H9 (cell line): ENCODE results near the gene UST. TPM values are rescaled to one million over a fixed set of nuclear protein-coding genes. Genes with fewer than 3 reads are reported as not detected.

ENCODE experiments used
- DNase-seq: peaks from one replicate; pipeline ENCODE4 v3.0.0-alpha.2; 2017
- H2AFZ ChIP-seq: one replicate; pipeline ENCODE4 v1.6.1; 2013; ENCODE audit warnings: mild to moderate bottlenecking, low read length, control low read depth, moderate library complexity
- H2AK5ac ChIP-seq: 2 replicates; pipeline ENCODE4 v1.6.1; 2013; ENCODE audit warnings: low read length, control low read depth, mixed read lengths; ENCODE audit not compliant: insufficient read length
- H2BK120ac ChIP-seq: one replicate; pipeline ENCODE4 v1.6.1; 2013; ENCODE audit warnings: low read depth, mild to moderate bottlenecking, low read length, control low read depth, inconsistent platforms; ENCODE audit not compliant: poor library complexity, severe bottlenecking
- H2BK12ac ChIP-seq: 2 replicates; pipeline ENCODE4 v1.6.1; 2013; ENCODE audit warnings: low read length, control low read depth, mixed read lengths, low read depth; ENCODE audit not compliant: insufficient read length
- H2BK15ac ChIP-seq: 2 replicates; pipeline ENCODE4 v1.6.1; 2013; ENCODE audit warnings: low read depth, low read length, control low read depth
- H2BK20ac ChIP-seq: one replicate; pipeline ENCODE4 v1.6.1; 2013; ENCODE audit warnings: low read depth, mild to moderate bottlenecking, low read length, control low read depth, inconsistent platforms; ENCODE audit not compliant: poor library complexity, severe bottlenecking
- H2BK5ac ChIP-seq: 2 replicates; pipeline ENCODE4 v1.6.1; 2013; ENCODE audit warnings: low read length, control low read depth, mixed read lengths; ENCODE audit not compliant: insufficient read length
- H3K14ac ChIP-seq: 2 replicates; pipeline ENCODE4 v1.6.1; 2013; ENCODE audit warnings: low read length, control low read depth; ENCODE audit not compliant: insufficient read depth
- H3K18ac ChIP-seq: 2 replicates; pipeline ENCODE4 v1.6.1; 2013; ENCODE audit warnings: low read depth, mild to moderate bottlenecking, mixed read lengths, low read length, control low read depth; ENCODE audit not compliant: insufficient read length
- H3K23ac ChIP-seq: 2 replicates; pipeline ENCODE4 v1.6.1; 2013; ENCODE audit warnings: low read length, control low read depth, mixed read lengths, low read depth; ENCODE audit not compliant: insufficient read length
- H3K23me2 ChIP-seq: 2 replicates; pipeline ENCODE4 v1.6.1; 2013; ENCODE audit warnings: low read depth, mild to moderate bottlenecking, mixed read lengths, low read length, control low read depth; ENCODE audit not compliant: insufficient read length, poor library complexity, severe bottlenecking
- H3K27ac ChIP-seq: 2 replicates; pipeline ENCODE4 v1.5.1; 2013; ENCODE audit warnings: low read length, control low read depth, mixed read lengths, low read depth; ENCODE audit not compliant: insufficient read length
- H3K27me3 ChIP-seq: 2 replicates; pipeline ENCODE4 v1.6.1; 2013; ENCODE audit warnings: low read length, control low read depth, inconsistent platforms; ENCODE audit not compliant: insufficient read depth
- H3K4ac ChIP-seq: 2 replicates; pipeline ENCODE4 v1.6.1; 2013; ENCODE audit warnings: low read depth, mild to moderate bottlenecking, control low read depth, inconsistent platforms, low read length, moderate library complexity
- H3K4me1 ChIP-seq: 2 replicates; pipeline ENCODE4 v1.6.1; 2013; ENCODE audit warnings: low read length, control low read depth, inconsistent platforms; ENCODE audit not compliant: insufficient read depth
- H3K4me2 ChIP-seq: 2 replicates; pipeline ENCODE4 v1.6.1; 2013; ENCODE audit warnings: low read length, control low read depth, mixed read lengths; ENCODE audit not compliant: insufficient read length, insufficient read depth
- H3K56ac ChIP-seq: 2 replicates; pipeline ENCODE4 v1.6.1; 2013; ENCODE audit warnings: low read depth, mild to moderate bottlenecking, mixed read lengths, low read length, control low read depth; ENCODE audit not compliant: insufficient read length
- H3K79me1 ChIP-seq: 2 replicates; pipeline ENCODE4 v1.6.1; 2013; ENCODE audit warnings: low read depth, mild to moderate bottlenecking, moderate library complexity, low read length, control low read depth, inconsistent platforms; ENCODE audit not compliant: insufficient read depth, poor library complexity, severe bottlenecking
- H3K79me2 ChIP-seq: 2 replicates; pipeline ENCODE4 v1.6.1; 2013; ENCODE audit warnings: low read length, control low read depth, inconsistent platforms; ENCODE audit not compliant: insufficient read depth
- H3K9ac ChIP-seq: 2 replicates; pipeline ENCODE4 v1.6.1; 2013; ENCODE audit warnings: low read length, control low read depth, mixed read lengths; ENCODE audit not compliant: insufficient read length; ENCODE audit errors: extremely low read depth
- H3K9me3 ChIP-seq: one replicate; pipeline ENCODE4 v1.6.1; 2013; ENCODE audit warnings: low read depth, low read length, inconsistent platforms; ENCODE audit not compliant: control insufficient read depth
- H3T11ph ChIP-seq: one replicate; pipeline ENCODE4 v1.6.1; 2013; ENCODE audit warnings: mild to moderate bottlenecking, low read length, control low read depth, inconsistent platforms
- H4K20me1 ChIP-seq: one replicate; pipeline ENCODE4 v1.6.1; 2013; ENCODE audit not compliant: control insufficient read depth, insufficient read length, insufficient read depth
- H4K5ac ChIP-seq: 2 replicates; pipeline ENCODE4 v1.6.1; 2013; ENCODE audit warnings: low read depth, mild to moderate bottlenecking, mixed read lengths, low read length, control low read depth; ENCODE audit not compliant: insufficient read length
- H4K8ac ChIP-seq: replicated peaks from 2 replicates; pipeline ENCODE4 v1.6.1; 2013; ENCODE audit warnings: low read length, control low read depth, mixed read lengths, low read depth; ENCODE audit not compliant: insufficient read length
- H4K91ac ChIP-seq: 2 replicates; pipeline ENCODE4 v1.6.1; 2013; ENCODE audit warnings: low read depth, mild to moderate bottlenecking, moderate library complexity, mixed read lengths, low read length, control low read depth; ENCODE audit not compliant: insufficient read length
- H3K27ac Mint-ChIP-seq, 3 experiments: 2 replicates in 2 of 3; 3 replicates in 1 of 3; pipeline ENCODE4 v1.8.0; 2020 to 2021; ENCODE audit warnings: mixed read lengths in 3 of 3, mild to moderate bottlenecking in 1 of 3, moderate library complexity in 1 of 3
- H3K27me3 Mint-ChIP-seq: 2 replicates; pipeline ENCODE4 v1.8.0; 2021; ENCODE audit warnings: low read depth, mild to moderate bottlenecking, moderate library complexity, mixed read lengths
- H3K36me3 Mint-ChIP-seq, 3 experiments: 2 replicates in 2 of 3; 3 replicates in 1 of 3; pipeline ENCODE4 v1.8.0; 2020 to 2021; ENCODE audit warnings: low read depth in 3 of 3, mixed read lengths in 3 of 3; ENCODE audit not compliant: insufficient read depth in 1 of 3
- H3K4me1 Mint-ChIP-seq, 2 experiments: 2 replicates each; pipeline ENCODE4 v1.8.0; 2020; ENCODE audit warnings: mixed read lengths in 2 of 2
- H3K4me3 Mint-ChIP-seq, 2 experiments: 2 replicates in 1 of 2; 3 replicates in 1 of 2; pipeline ENCODE4 v1.8.0; 2020 to 2021; ENCODE audit warnings: mild to moderate bottlenecking in 2 of 2, mixed read lengths in 2 of 2, moderate library complexity in 1 of 2
- H3K9me3 Mint-ChIP-seq, 2 experiments: 2 replicates in 1 of 2; 3 replicates in 1 of 2; pipeline ENCODE4 v1.8.0; 2020; ENCODE audit warnings: mild to moderate bottlenecking in 2 of 2, mixed read lengths in 2 of 2, moderate library complexity in 1 of 2
- WGBS: extraction: QIAGEN DNeasy Blood & Tissue Kit; methylation state at CpG from one replicate; pipeline ENCODE4 v1.1.7; 2013; ENCODE audit warnings: missing lambda C conversion rate, low lambda C conversion rate, mixed read lengths; ENCODE audit not compliant: insufficient read length; ENCODE audit errors: extremely low coverage; 5-methylcytosine and 5-hydroxymethylcytosine counted together
- total RNA-seq: library from RNA; stranded (reverse); gene quantifications from 2 replicates; pipeline ENCODE4 v1.2.1, GENCODE V29; 2021
- TF ChIP-seq, protein P1 (sequence below): fragments of 200-600 bp; sonication (generic); conservative IDR thresholded peaks from 3 replicates; pipeline ENCODE4 v1.8.0; 2021; ENCODE audit warnings: antibody characterized with exemption, mild to moderate bottlenecking

Gene UST
- total RNA-seq, 1 experiment from 2014 or later = 14.4 TPM

DNA sequence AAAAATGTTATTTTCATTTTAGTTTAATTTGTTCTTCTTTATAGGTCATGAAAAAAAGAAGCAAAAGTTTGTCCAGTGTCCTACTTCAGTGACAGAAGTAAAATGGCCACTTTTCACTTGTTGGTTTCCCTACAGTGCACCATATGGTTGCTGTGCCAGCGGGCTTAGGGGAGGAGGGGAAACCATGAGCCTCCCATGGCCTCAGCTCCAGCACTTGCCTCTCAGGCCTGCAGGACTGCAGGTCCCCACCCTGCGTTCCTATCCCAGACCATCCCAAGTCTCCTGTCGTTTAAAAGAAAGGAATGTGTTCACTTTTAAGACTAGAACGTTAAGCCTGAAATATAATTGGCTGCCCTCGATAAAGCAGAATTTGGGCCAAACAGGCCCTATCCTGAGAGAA lies 360.7 kb downstream of the UST start:
- Histone ChIP-seq H3K23ac (no peak overlapping the region), H3T11ph (no peak overlapping the region), H4K5ac (no peak overlapping the region), H2BK5ac (no peak overlapping the region), H3K14ac (no peak overlapping the region), H3K56ac (no peak overlapping the region), H3K79me1 (no peaks in the 10 kb centered on the region), H2AFZ (no peak overlapping the region), H3K9ac (no peak overlapping the region), H2BK15ac (no peak overlapping the region), H3K18ac (no peak overlapping the region), H4K8ac (no peak overlapping the region), H3K27ac (no peak overlapping the region), H3K4me2 (no peak overlapping the region), H4K20me1 (no peaks in the 10 kb centered on the region), H3K23me2 (no peaks in the 10 kb centered on the region), H3K9me3 (no peaks in the 10 kb centered on the region), H2BK12ac (no peak overlapping the region), H2BK20ac (no peak overlapping the region), H3K4ac (no peak overlapping the region), H3K79me2 (no peaks in the 10 kb centered on the region), H2BK120ac (no peak overlapping the region), H3K27me3 (no peaks in the 10 kb centered on the region), H4K91ac (no peak overlapping the region), H2AK5ac (no peak overlapping the region), H3K4me1 (no peaks in the 10 kb centered on the region)
- no peaks in the 10 kb centered on the region for H3K4me1 Mint-ChIP-seq
- no CpG with 5 or more reads among the region's 5 CpGs for WGBS
- H3K27me3 Mint-ChIP-seq = peaks cover 4% of the 10 kb centered on the region; the same call in 1 of the 2 replicates
- H3K36me3 Mint-ChIP-seq = no peaks in the 10 kb centered on the region
- H3K9me3 Mint-ChIP-seq = peaks cover 0 to 1% of the 10 kb centered on the region in 2 experiments; a peak in 1 of 5 replicates
- H3K4me3 Mint-ChIP-seq = no peak overlapping the region
- H3K27ac Mint-ChIP-seq = no peak overlapping the region
- TF ChIP-seq, protein P1, sequence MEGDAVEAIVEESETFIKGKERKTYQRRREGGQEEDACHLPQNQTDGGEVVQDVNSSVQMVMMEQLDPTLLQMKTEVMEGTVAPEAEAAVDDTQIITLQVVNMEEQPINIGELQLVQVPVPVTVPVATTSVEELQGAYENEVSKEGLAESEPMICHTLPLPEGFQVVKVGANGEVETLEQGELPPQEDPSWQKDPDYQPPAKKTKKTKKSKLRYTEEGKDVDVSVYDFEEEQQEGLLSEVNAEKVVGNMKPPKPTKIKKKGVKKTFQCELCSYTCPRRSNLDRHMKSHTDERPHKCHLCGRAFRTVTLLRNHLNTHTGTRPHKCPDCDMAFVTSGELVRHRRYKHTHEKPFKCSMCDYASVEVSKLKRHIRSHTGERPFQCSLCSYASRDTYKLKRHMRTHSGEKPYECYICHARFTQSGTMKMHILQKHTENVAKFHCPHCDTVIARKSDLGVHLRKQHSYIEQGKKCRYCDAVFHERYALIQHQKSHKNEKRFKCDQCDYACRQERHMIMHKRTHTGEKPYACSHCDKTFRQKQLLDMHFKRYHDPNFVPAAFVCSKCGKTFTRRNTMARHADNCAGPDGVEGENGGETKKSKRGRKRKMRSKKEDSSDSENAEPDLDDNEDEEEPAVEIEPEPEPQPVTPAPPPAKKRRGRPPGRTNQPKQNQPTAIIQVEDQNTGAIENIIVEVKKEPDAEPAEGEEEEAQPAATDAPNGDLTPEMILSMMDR = no peak
- DNase-seq = no peak
